UCSD-AML1 (cell line): Measurements from ENCODE around the gene SPANXN4.

ENCODE experiments used
- DNase-seq: peaks from one replicate; lab custom pipeline; 2025; ENCODE audit not compliant: unreplicated experiment; lab: John Stamatoyannopoulos, UW

The SPANXN4 gene

DNA sequence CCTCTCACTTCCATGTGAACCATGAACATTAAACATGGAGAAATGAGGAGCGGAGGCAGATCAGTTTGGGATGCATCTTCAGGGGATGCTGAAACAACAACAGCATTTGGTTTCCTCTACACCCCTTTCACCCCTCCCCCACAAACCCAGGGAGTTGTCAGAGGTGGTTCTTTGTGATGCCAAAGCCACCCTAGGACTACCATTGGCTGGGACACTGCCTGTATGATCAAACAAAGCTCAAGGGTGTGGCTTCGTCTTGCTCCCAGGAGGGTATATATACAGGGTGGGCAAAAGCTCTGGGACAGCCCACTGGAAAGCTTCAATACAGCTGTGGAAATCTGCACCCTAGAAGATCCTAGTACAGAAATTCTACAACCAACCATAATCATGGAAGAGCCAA lies at the start of gene SPANXN4:
Gene SPANXN4 (plus strand): TSS at position 301 of the 400 bp plus-strand sequence. CDS start 87 bp downstream, at position 388.
- no peak for DNase-seq

GRCh38 chrX:142977128-142977914 lies 48.4 kb upstream of the SPANXN4 start:
- DNase-seq, result no peak

DNA sequence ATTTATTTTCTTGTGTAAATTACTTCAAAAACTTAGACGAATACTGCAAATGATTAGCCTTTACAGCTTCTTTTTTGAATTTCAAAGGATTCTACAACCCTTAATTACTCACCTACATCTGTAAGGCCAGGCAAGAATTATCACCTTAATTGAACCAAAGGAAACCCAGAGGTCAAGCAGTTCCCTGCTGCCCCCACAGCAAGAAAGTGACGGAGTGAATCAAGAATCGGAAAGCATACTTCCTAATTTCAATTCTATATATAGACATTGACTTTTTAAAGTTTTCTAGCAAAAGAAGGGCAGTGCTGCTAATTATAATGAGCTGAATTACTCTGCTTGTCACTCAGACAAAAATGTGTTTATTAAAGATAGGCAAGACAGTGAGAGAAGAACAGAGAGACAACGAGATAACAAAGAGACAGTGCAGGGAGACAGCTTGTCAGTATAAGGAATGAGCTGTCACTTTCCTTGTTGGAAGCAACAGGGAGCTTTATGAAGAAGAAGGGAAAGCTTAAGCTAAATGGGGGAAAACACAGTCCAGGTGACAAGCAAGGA lies 47.5 kb upstream of the SPANXN4 start:
- no peak for DNase-seq

DNA sequence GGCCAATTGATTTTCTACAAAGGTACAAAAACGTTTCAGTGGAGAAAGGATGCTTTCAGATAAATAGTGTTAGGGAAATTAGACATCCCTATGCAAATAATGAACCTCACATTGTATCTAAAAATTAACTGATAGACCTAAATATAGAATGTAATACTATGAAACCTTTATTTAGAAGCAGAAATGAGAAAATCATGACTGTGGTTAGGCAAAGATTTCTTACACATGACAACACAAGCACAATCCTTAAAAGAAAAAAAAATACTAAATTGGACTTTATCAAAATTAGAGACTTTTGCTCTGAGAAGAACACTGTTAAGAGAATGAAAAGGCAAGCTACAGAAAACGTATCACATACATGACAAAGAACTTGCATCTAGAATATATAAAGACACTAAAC lies 43.0 kb upstream of the SPANXN4 start:
- DNase-seq, result no peak

DNA sequence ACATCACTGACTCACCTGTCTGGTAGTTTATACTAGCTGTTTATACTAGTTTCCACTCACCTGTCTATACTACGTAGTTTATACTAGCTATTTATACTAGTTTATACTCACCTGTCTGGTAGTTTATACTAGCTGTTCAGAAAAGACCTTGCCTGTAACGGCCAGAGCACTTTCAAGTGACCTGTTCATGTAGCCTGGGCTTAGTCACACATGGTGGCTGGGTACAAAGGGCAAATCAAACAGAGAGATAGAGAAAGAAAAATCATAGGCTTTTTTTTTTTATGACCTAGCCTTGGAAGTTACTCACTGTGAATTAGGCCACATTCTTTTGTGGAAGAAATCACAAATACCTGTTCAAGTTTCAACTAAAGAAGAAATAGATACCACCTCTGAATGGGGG lies 30.7 kb upstream of the SPANXN4 start:
- DNase-seq, result no peak

DNA sequence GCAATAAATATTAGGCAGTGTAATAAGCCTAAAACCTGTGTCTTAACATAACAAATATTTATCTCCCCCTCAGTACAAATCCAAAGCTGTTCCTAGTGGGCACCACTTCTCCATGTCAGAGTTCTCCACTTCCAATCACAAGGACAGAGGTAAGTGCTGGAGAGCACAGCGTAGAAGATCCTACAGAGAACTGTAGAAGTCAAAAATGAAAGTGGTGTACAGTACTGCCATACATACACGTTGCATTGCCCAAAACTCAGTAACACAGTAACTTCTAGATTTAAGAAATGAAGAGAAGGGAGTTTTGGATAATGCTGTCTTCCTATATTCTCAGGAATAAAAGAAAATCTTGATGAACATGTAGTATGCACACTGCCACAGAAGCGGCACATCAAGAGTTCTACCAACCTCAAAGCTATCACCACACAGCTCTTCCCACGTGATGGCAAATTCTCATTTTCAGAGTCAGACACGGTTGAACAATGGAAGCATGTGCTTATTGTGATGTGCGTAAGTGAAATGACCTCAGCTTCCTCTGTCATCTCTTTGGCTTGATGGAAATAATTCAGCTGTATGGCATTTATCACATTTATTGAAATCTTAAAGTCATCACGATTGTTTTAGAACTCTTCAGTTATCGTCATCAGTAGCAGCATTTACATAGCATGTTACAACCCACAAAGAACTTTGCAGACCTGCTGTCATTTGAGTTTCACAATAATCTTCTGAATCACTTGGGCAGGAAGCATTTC lies 27.1 kb upstream of the SPANXN4 start:
- DNase-seq, result no peak

DNA sequence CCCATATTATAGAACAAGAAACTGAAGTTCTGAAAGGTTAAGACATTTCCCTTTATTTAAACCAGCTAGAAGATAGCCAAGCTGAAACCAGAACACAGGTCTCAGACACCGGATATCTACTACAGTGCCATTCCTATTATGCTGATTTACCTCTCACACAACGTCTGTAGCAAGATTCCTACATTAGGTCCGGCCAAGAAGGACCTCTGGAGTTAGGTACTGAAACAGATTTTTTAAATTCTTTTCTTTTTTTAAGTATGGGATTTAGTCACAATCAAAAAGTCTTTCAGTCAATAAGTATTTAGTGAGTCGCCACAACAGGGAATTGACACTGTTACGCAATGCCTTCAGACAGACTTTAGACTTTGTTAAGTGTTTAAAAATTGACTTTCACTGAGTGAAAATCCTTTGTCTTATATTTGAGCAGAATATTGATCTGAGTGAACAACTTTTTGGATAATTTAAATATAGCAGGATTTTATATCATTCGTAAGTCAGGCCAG lies 26.5 kb upstream of the SPANXN4 start:
- DNase-seq, result no peak

GRCh38 chrX:143002206-143002605 lies 23.5 kb upstream of the SPANXN4 start:
- DNase-seq, result no peak

GRCh38 chrX:143017272-143017671 lies 8.5 kb upstream of the SPANXN4 start:
- DNase-seq, result no peak

- DNase-seq, result no peak
Observed at GRCh38 chrX:143027275-143027674, 1.5 kb downstream of the SPANXN4 start.

DNA sequence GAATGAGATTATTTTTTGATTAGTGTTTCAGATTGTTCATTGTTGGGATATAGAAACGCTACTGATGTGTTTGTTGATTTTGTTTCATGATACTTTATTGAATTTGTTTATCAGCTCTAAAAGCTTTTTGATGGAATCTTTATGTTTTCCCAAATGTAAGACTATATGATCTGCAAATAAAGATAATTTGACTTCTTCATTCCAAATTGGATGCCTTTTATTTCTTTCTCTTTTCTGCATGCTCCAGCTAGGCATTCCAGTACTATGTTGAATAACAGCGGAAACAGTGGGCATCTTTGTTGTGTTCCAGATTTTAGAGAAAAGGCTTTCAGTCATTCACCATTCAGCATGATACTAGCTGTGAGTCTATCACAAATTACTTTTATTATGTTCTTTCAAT lies 21.8 kb downstream of the SPANXN4 start:
- DNase-seq, result no peak

- no peak for DNase-seq
Observed at GRCh38 chrX:143058120-143058519, 32.4 kb downstream of the SPANXN4 start.

DNA sequence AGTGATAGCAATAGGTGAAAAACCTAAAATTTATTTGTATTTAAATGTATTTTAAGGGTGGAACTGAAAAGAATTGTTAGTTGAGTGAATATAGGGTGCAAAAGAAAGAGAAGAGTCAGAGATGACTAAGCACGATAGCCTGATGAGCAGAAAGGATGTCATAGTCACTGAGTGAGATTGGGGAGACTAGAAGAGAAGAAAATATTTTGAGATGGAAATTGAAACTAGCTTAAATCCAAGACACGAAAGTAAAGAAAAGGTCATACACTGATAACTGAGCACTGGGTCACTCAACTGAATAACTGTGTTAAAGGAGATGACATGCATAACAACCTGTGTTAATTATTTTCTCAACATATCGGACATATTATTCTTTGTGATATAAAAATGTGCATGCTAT lies 55.5 kb downstream of the SPANXN4 start:
- DNase-seq, result no peak

DNA sequence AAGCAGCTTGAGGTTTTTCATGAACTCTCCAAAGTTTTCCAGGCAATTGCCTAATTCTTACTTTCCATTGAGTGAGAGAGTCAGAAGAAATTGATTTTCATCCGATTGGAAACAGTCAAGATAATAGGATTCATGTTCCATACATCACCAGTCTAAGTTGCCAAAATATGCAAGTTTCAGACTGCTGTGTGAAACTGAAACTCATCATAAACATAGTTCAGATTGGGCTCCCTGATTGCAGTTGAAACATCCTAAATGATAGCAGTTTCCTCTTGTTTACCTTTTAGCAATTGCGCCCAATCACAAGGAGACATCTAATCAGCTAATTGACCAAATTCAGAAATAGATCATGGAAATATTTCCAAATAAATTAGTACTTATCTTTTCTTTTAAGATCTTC lies 56.8 kb downstream of the SPANXN4 start:
- no peak for DNase-seq
